Measurements from ENCODE around the gene SLC16A9.

- no peak for TF ChIP-seq CTCF (tag by site-specific recombination; IDR thresholded peaks at IDR 0.05)
- TF ChIP-seq PRDM1 (tag by site-specific recombination; IDR thresholded peaks at IDR 0.05), result no peak
- TF ChIP-seq ZNF639 (tag by site-specific recombination; IDR thresholded peaks at IDR 0.05), result no peak
- no peak for TF ChIP-seq ZNF24 (tag by site-specific recombination; IDR thresholded peaks at IDR 0.05)
- no peak for TF ChIP-seq PBX3 (CRISPR knock-in tag; IDR thresholded peaks at IDR 0.05)
These were observed 10.7 kb upstream of the SLC16A9 start for GRCh38 chr10:59720377-59720776.
